Measurements from ENCODE around the gene LMNTD2. TPM values are rescaled to one million over a fixed set of nuclear protein-coding genes. Genes with fewer than 3 reads are reported as not detected.
"Not testable (repeated sequence)": the region's sequence is repeated elsewhere in the genome, so short reads cannot be mapped to it uniquely, and the experiment has no call there.

The LMNTD2 gene
- total RNA-seq, 1 donor from 2014 or later: 2.6 TPM

DNA sequence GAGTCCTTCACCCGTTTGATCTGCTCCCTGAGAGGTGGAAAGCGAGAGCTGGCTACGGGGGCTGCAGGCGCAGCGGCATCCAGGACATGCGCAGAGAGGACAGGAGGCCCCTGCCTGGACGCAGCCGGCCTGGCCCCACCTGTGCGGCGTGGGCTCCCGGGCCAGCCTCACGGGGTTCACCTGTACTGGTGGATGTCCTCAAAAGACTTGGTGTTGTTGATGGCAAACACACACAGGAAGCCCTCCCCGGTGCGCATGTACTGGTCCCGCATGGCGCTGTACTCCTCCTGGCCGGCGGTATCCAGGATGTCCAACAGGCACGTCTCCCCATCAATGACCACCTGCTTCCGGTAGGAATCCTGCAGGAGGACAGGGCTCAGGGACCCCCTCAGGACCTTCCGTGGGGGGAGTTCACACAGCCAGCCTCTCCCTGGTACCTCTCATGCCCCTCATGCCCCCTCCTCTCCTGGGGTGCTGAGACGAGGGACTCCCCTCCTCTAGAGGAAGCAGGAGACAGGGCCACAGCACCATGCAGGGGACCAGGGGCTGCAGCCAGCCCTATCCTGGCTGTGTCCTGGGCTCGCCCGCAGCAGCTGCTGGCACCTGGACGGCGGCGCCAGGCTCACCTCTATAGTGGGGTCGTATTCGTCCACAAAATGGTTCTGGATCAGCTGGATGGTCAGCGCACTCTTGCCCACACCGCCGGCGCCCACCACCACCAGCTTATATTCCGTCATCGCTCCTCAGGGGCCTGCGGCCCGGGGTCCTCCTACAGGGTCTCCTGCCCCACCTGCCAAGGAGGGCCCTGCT lies 26.7 kb downstream of the LMNTD2 start:
- DNase-seq: no peak

GRCh38 chr11:532986-533585 lies 27.5 kb downstream of the LMNTD2 start:
- no peak for DNase-seq

- no peak for DNase-seq
Measured at GRCh38 chr11:532527-532985, 28.0 kb downstream of the LMNTD2 start.

DNA sequence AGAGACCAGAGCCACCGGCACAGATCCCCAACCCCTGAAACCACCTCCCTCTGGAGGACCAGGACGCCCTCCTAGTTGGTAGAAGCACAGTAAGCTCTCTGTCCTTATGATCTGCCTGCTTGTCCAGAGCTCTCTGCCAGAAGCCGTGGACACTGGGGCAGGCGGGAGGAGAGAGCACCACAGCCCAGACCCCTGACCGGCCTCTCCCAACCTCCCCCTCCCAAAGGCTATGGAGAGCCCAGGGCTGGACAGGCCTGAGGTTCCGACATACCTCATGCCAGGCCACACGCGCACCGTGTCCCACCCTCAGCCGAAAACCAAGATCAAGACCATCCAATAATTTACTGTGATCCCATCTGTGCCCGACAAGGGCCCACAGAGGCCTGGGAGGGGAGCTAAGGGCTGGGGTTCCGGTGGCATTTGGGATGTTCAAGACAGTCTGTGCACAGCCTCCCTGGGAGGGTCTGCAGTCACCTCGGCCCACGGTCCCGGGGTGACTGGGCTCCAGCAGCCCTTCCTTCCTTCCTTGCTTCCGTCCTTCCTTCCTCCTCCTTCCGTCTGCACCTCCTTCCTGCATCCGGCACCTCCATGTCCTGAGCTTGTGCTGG lies 28.5 kb downstream of the LMNTD2 start:
- no peak for DNase-seq

- no peak for DNase-seq
Measured at GRCh38 chr11:530960-531831, 29.3 kb downstream of the LMNTD2 start.

- no peak for DNase-seq
Measured at GRCh38 chr11:529728-530411, 30.7 kb downstream of the LMNTD2 start.

- no peak for DNase-seq
Measured at GRCh38 chr11:528815-529727, 31.5 kb downstream of the LMNTD2 start.

- no peak for DNase-seq
Measured at GRCh38 chr11:528166-528814, 32.2 kb downstream of the LMNTD2 start.

- DNase-seq: no peak
Measured at GRCh38 chr11:526192-526591, 34.3 kb downstream of the LMNTD2 start.

GRCh38 chr11:521177-521688 lies 39.3 kb downstream of the LMNTD2 start:
- no peak for DNase-seq

DNA sequence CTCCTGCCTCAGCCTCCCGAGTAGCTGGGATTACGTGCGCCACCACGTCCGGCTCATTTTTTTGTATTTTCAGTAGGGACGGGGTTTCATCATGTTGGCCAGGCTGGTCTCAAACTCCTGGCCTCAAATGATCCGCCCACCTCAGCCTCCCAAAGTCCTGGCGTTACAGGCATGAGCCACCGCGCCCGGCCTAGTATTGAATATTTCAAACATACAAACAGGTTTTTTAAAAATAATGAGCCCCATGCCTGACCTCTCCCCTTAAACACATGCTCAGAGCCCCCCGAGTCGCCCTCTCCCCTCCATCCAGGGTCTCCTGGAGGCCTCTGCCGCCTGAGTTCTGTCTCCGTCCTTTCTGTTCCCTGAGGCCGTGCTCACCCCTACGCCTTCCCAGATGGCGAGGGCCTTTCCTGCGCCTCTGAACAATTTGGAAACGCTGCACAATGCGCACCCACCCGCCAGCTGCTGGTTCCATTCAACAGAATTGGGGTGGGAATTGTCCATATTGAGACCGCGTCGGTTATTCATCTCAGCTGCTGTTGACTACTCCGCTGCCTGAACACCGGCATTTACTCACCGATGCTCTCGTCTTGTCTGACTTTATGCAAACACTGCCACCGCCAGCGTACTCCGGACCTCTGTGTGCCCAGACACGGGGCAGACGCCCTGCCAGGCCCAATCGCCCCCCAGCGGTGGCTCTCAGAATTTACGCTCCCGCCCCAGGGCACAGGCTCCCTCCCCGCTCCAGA lies 39.9 kb downstream of the LMNTD2 start:
- no peak for DNase-seq

DNA sequence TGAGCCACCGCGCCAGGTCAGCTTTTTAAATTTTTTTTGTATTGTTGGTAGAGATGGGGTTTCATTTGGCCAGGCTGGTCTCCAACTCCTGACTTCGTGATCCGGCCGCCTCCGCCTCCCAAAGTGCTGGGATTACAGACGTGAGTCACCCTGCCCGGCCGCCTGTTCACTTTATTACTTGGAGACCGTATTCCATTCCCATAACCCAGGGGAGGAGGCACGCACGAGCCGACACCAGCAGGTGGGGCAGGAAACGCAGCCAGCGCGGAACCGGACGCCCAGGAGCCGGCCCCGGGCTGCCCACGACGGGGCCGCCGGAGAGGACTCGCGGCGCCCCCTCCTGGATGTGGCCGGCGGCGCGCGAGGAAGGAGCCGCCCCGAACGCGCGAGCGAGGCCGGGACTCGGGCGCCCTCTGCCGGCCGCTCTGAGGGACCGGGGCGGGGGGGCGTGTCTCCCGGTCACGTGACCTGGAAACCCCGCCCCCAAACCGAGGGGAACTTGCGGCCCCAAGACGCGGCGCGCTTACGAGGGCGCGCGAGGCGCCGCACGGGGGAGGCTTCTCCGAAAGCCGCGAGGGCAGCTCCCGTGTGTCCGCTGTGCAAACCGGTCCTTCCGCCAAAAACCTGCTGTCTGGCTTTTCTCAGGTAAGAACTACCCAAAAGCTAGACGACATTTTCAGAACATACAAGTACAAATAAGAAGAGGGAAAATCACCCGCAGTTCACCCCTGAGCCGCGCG lies 41.9 kb downstream of the LMNTD2 start:
- peak; percentile 98 for DNase-seq

DNA sequence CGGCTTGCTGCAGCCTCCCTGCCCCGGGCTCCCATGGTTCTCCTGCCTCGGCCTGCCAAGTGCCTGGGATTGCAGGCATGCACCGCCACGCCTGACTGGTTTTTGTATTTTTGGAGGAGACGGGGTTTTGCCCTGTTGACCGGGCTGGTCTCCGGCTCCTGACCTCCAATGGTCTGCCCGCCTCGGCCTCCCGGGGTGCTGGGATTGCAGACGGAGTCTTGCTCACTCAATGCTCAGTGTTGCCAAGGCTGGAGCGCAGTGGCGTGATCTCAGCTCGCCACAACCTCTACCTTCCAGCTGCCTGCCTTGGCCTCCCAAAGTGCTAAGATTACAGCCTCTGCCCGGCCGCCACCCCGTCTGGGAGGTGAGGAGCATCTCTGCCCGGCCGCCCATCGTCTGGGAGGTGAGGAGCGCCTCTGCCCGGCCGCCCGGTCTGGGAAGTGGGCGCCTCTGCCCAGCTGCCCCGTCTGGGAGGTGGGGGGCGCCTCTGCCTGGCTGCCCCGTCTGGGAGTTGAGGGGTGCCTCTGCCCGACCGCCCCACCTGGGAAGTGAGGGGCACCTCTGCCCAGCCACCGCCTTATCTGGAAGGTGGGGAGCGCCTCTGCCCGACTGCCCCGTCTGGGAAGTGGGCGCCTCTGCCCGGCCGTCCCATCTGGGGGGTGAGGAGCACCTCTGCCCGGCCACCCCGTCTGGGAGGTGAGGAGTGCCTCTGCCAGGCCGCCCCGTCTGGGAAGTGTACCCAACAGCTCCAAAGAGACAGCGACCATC lies 43.4 kb downstream of the LMNTD2 start:
- not testable (repeated sequence) for DNase-seq

- DNase-seq: no peak
Measured at GRCh38 chr11:516400-516799, 44.1 kb downstream of the LMNTD2 start.

DNA sequence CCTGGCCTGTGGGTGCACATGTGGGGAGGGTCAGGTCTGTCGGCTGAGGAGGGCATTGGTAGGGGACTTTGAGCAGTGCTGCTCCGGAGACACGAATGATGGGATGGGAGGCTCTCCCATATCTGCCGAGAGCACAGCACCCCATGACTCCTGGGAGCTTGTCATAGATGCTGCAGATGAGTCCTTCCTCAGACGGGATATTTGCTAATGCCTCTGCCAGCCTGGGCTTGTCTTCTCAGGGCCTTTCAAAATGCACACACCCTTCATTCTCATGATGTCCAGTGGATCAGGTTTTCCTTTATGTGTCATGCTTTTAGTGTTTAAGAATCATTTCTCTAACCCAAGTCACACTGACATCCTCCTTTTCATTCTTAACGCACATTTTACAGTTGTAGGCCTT lies 45.4 kb downstream of the LMNTD2 start:
- DNase-seq: no peak

DNA sequence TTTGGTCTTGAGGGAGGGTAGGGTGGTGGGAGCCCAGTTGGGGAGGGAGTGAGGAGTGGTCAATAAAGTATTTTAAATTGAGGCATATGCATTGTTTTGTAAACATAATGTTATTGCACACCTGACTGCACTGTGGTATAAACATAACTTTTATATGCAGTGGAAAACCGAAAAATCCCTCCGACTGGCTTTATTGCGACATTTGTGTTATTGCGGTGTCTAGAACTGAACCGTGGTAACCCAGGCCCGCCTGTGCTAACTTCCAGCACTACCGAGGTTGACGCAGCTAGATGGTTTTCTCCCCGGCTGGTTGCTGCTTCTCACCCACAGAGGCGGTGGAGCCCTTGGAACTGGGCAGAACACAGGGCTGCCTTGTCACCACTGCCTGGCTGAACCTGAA lies 45.9 kb downstream of the LMNTD2 start:
- DNase-seq: no peak

DNA sequence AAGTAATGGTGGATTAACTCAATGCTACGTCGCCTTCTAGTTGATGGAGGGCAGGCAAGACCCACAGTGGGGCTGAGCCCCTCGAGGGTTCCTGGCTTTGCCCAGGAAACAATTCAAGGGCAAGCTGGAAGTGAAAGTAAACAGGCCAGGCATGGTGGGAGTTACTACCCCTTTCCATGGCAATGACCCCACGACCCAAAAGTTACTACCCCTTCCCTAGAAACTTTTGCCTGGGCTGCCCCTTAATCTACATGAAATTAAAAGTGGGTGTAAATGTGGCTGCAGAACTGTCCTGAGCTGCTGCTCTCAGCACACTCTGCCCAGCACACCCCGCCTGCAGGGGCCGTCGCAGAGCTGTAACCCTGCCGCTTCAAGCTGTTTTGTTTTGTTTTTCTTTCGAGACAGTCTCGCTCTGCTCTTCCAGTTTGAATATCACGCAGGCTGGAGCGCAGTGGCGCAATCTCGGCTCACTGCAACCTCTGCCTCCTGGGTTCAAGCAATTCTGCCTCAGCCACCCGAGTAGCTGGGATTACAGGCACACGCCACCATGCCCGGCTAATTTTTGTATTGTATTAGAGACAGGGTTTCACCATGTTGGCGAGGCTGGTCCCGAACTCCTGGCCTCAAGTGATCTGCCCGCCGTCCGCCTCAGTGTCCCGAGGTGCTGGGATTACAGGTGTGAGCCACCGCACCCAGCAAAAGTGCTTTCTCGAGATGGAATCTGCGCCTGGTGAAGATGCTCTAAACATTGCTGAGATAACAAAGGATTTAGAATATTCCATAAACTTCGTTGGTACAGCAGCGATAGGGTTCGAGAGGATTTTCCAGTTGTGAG lies 47.6 kb downstream of the LMNTD2 start:
- no peak for DNase-seq

All from dermis blood vessel endothelial cell (primary cell).